ENCODE measurements around the gene TLDC2.

- TF ChIP-seq CTCF (IDR thresholded peaks at IDR 0.05): no peak
- TF ChIP-seq EP300 (IDR thresholded peaks at IDR 0.05): no peak
These were observed 24.4 kb upstream of the TLDC2 start for GRCh38 chr20:36851490-36851889.

Data from stomach (tissue), 4 donors.